ENCODE results near the gene PPP2R5C. TPM values are rescaled to one million over a fixed set of nuclear protein-coding genes. Genes with fewer than 3 reads are reported as not detected.

PPP2R5C gene
- total RNA-seq, 1 experiment from 2014 or later = 80.3 TPM

GRCh38 chr14:101884089-101884933 is 122.8 kb downstream of the PPP2R5C start:
- in situ Hi-C loops (cut with HindIII; ENCODE audit: low pct_unique_long_range_greater_than_20kb, low sequenced_read_pairs) (no loop called here), intact Hi-C loops (cut with micrococcal nuclease; ENCODE audit: unreplicated experiment) (no loop called here)
- BruUV-seq (replicated peaks) = no TSS peak
- TF ChIP-seq POLR2AphosphoS5 (IDR thresholded peaks at IDR 0.05; ENCODE audit: low read depth, low read length) (no peak), REST (IDR thresholded peaks at IDR 0.05; ENCODE audit: insufficient read depth in 1 of 2, low read depth in 2 of 2, low read length in 1 of 2) (no peak), CTCF (IDR thresholded peaks at IDR 0.05) (no peak), SIN3A (IDR thresholded peaks at IDR 0.05; ENCODE audit: borderline replicate concordance, insufficient read depth, low read depth, low read length) (no peak), TCF7L2 (IDR thresholded peaks at IDR 0.05; ENCODE audit: low read depth, low read length) (no peak)
- no peaks in the 10 kb centered on the region for H3K9me3 ChIP-seq (ENCODE audit: control insufficient read depth, insufficient read depth, low read depth, low read length)
- DNase-seq (ENCODE audit: low read depth, low spot score) (no peak), ATAC-seq (no peak)
- H3K27me3 ChIP-seq (ENCODE audit: control insufficient read depth, insufficient read depth, low read length) = no peaks in the 10 kb centered on the region
- no peak overlapping the region for H3K4me3 ChIP-seq (ENCODE audit: low read depth in 2 of 2, low read length in 2 of 2)
- no peaks in the 10 kb centered on the region for H3K4me1 ChIP-seq (ENCODE audit: control insufficient read depth, insufficient read depth, low read length)
- CTCF ChIA-PET = no interaction called here
- no peak overlapping the region for H3K27ac ChIP-seq (ENCODE audit: low read length)
- no peaks in the 10 kb centered on the region for H3K36me3 ChIP-seq (ENCODE audit: control insufficient read depth, insufficient read depth, low read length)
- POLR2A ChIA-PET = no interaction called here

- ChIA-PET POLR2A (no interaction called here), CTCF (no interaction called here)
- DNase-seq (ENCODE audit: low read depth, low spot score) = no peak
- BruUV-seq (replicated peaks) = no TSS peak
- no peak for ATAC-seq
- intact Hi-C loops (cut with micrococcal nuclease; ENCODE audit: unreplicated experiment) = no loop called here
- no peak overlapping the region for H3K27ac ChIP-seq (ENCODE audit: low read length)
- TF ChIP-seq SIN3A (IDR thresholded peaks at IDR 0.05; ENCODE audit: borderline replicate concordance, insufficient read depth, low read depth, low read length) (no peak), REST (IDR thresholded peaks at IDR 0.05; ENCODE audit: insufficient read depth in 1 of 2, low read depth in 2 of 2, low read length in 1 of 2) (no peak), CTCF (IDR thresholded peaks at IDR 0.05) (no peak), TCF7L2 (IDR thresholded peaks at IDR 0.05; ENCODE audit: low read depth, low read length) (no peak), POLR2AphosphoS5 (IDR thresholded peaks at IDR 0.05; ENCODE audit: low read depth, low read length) (no peak)
- no peaks in the 10 kb centered on the region for H3K4me1 ChIP-seq (ENCODE audit: control insufficient read depth, insufficient read depth, low read length)
- no peaks in the 10 kb centered on the region for H3K27me3 ChIP-seq (ENCODE audit: control insufficient read depth, insufficient read depth, low read length)
- H3K36me3 ChIP-seq (ENCODE audit: control insufficient read depth, insufficient read depth, low read length) = no peaks in the 10 kb centered on the region
- H3K9me3 ChIP-seq (ENCODE audit: control insufficient read depth, insufficient read depth, low read depth, low read length) = no peaks in the 10 kb centered on the region
- in situ Hi-C loops (cut with HindIII; ENCODE audit: low pct_unique_long_range_greater_than_20kb, low sequenced_read_pairs) = no loop called here
- H3K4me3 ChIP-seq (ENCODE audit: low read depth in 2 of 2, low read length in 2 of 2) = no peak overlapping the region
These were observed 123.5 kb downstream of the PPP2R5C start for GRCh38 chr14:101884934-101885576.
